SK-N-MC (cell line): ENCODE results near the gene FER1L5.

Experiments used
- EZH2 ChIP-seq: fragments of 200-600 bp; sonication (generic); IDR thresholded peaks from one replicate; pipeline ENCODE4 v1.6.1; 2017; ENCODE audit warnings: antibody characterized with exemption
- POLR2AphosphoS5 ChIP-seq: IDR thresholded peaks from 2 replicates; pipeline ENCODE4 v1.6.1; 2012; ENCODE audit warnings: mild to moderate bottlenecking, low read depth, low read length, borderline replicate concordance

DNA sequence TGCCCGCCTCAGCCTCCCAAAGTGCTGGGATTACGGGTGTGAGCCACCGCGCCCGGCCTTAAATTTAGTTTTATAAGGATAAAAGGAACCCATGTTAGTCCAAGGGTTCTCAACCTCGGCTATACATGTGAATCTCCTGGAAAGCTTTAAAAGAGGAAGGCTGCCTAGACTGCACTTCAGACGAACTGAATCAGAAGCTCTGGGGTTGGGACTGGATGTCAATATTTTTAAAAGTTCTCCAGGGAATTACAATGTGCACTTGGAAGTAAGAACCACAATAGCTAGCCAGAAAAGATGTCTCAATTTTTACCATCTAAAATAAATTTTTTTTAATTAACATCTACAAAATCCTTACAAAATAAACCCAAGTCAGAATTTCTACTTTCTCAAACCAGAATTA, 87.2 kb downstream of the FER1L5 start:
- TF ChIP-seq POLR2AphosphoS5 = no peak
- TF ChIP-seq EZH2 = no peak
